Glomerular endothelial cell (primary cell): Measurements from ENCODE around the gene HOTAIR. TPM values are rescaled to one million over a fixed set of nuclear protein-coding genes. Genes with fewer than 3 reads are reported as not detected.

Experiments used
- DNase-seq: peaks from one replicate; pipeline ENCODE4 v3.0.0-alpha.2; 2011; ENCODE audit warnings: low read depth, low spot score; ENCODE audit errors: extremely low read depth
- total RNA-seq: library from RNA; depleted of rRNA; stranded (reverse); fragments of >200 nt; gene quantifications from 2 replicates; pipeline ENCODE4 v1.2.3, GENCODE V29; 2015

The HOTAIR gene
- total RNA-seq, 1 donor from 2014 or later = 0.12 TPM

- no peak for DNase-seq
Observed at GRCh38 chr12:53931844-53932581, 42.7 kb downstream of the HOTAIR start.

- no peak for DNase-seq
Observed at GRCh38 chr12:53930591-53931255, 44.0 kb downstream of the HOTAIR start.

- DNase-seq = no peak
Observed at GRCh38 chr12:53929527-53929926, 45.2 kb downstream of the HOTAIR start.

GRCh38 chr12:53928054-53928835 lies 46.5 kb downstream of the HOTAIR start:
- no peak for DNase-seq

- DNase-seq = no peak
Observed at GRCh38 chr12:53927220-53928029, 47.3 kb downstream of the HOTAIR start.

GRCh38 chr12:53924521-53925405 lies 50.0 kb downstream of the HOTAIR start:
- DNase-seq = no peak

- no peak for DNase-seq
Observed at GRCh38 chr12:53916788-53917655, 57.7 kb downstream of the HOTAIR start.

Other genes with a start within 250 kb of the HOTAIR start
- gene CALCOCO1, start 247.5 kb downstream of the HOTAIR start, total RNA-seq = 53.5 and 70.5 TPM in 2 replicates
- not detected in 2 replicates for gene CISTR, start 223.0 kb downstream of the HOTAIR start, total RNA-seq
- not detected in 2 replicates for gene HOXC13, start 36.1 kb downstream of the HOTAIR start, total RNA-seq
- not detected in 2 replicates for gene HOXC12, start 20.1 kb downstream of the HOTAIR start, total RNA-seq
- 0.23 TPM in 1 of 2 replicates, not detected in the other for gene HOXC11, start 1.8 kb downstream of the HOTAIR start, total RNA-seq
- gene HOXC10, start 10.2 kb upstream of the HOTAIR start, total RNA-seq = 1.2 and 6.1 TPM in 2 replicates
- 4.0 and 5.7 TPM in 2 replicates for gene HOXC9, start 25.2 kb upstream of the HOTAIR start, total RNA-seq
- gene HOXC8, start 34.0 kb upstream of the HOTAIR start, total RNA-seq = 0.15 and 0.82 TPM in 2 replicates
- 0.10 and 0.70 TPM in 2 replicates for gene HOXC6, start 53.5 kb upstream of the HOTAIR start, total RNA-seq
- gene HOXC5, start 58.1 kb upstream of the HOTAIR start, total RNA-seq = 0.12 TPM in 1 of 2 replicates, not detected in the other
- 0.10 and 0.47 TPM in 2 replicates for gene HOXC4, start 78.9 kb upstream of the HOTAIR start, total RNA-seq
- gene SMUG1, start 214.0 kb upstream of the HOTAIR start, total RNA-seq = 16.3 and 19.0 TPM in 2 replicates